NCI-H2107 (cell line): ENCODE data around the gene TUBG2.

ENCODE experiments used
- DNase-seq: peaks from one replicate; lab custom pipeline; 2025; lab: John Stamatoyannopoulos, UW

Gene TUBG2

GRCh38 chr17:42697108-42697811 lies 38.2 kb downstream of the TUBG2 start:
- no peak for DNase-seq

GRCh38 chr17:42698736-42699414 lies 39.8 kb downstream of the TUBG2 start:
- DNase-seq: no peak

- DNase-seq: no peak
Observed at GRCh38 chr17:42699415-42699740, 40.3 kb downstream of the TUBG2 start.

GRCh38 chr17:42700586-42701289 lies 41.7 kb downstream of the TUBG2 start:
- DNase-seq: no peak

- no peak for DNase-seq
Observed at GRCh38 chr17:42702446-42702845, 43.4 kb downstream of the TUBG2 start.

- DNase-seq: no peak
Observed at GRCh38 chr17:42704490-42704836, 45.4 kb downstream of the TUBG2 start.

GRCh38 chr17:42704837-42705494 lies 45.9 kb downstream of the TUBG2 start:
- DNase-seq: no peak

- no peak for DNase-seq
Observed at GRCh38 chr17:42706732-42707131, 47.6 kb downstream of the TUBG2 start.

- DNase-seq: no peak
Observed at GRCh38 chr17:42708588-42708987, 49.5 kb downstream of the TUBG2 start.

GRCh38 chr17:42709561-42709960 lies 50.5 kb downstream of the TUBG2 start:
- DNase-seq: no peak
